A549 (cell line): ENCODE results near the gene CDADC1. TPM values are rescaled to one million over a fixed set of nuclear protein-coding genes. Genes with fewer than 3 reads are reported as not detected.
"Not testable (repeated sequence)": the region's sequence is repeated elsewhere in the genome, so short reads cannot be mapped to it uniquely, and the experiment has no call there.

Experiments
- ATAC-seq, 2 experiments: fragments of 200-7000 bp in 1 of 2; fragments of >200 bp in 1 of 2; cut with Nextera tagmentation in 1 of 2; cut with Tn5 transposase in 1 of 2; 3 replicates each; pipeline versions ENCODE4 v1.8.0 to v1.9.1; 2018 to 2020; ENCODE audit warnings: mild to moderate bottlenecking in 1 of 2, moderate library complexity in 1 of 2
- CTCF ChIA-PET: fragments of 300-600 bp; sonication (Branson Sonifier 250); formaldehyde crosslinking; extraction: SDS; loops from one replicate; lab custom pipeline; 2021; ENCODE audit warnings: antibody characterized with exemption, inconsistent platforms; lab: Yijun Ruan, JAX
- POLR2A ChIA-PET: fragments of 350-600 bp; formaldehyde crosslinking; extraction: SDS; loops from one replicate; lab custom pipeline; 2021; ENCODE audit warnings: antibody characterized with exemption, inconsistent platforms; lab: Yijun Ruan, JAX
- DNase-seq, 2 experiments: peaks; one replicate each; pipeline versions ENCODE4 v3.0.0 to v3.0.0-alpha.2; 2011 to 2016; ENCODE audit warnings: low read depth in 1 of 2, low spot score in 1 of 2
- FAIRE-seq: peaks from 2 replicates; lab custom pipeline; 2011; peaks lifted over from hg19 to GRCh38; lab: Jason Lieb, UNC
- H3K27ac ChIP-seq, 2 experiments: fragments of >200 bp; sonication (Bioruptor Twin); formaldehyde crosslinking; 3 replicates each; pipeline ENCODE4 v1.5.1; 2016 to 2017
- H3K4me1 ChIP-seq: fragments of >200 bp; sonication (Bioruptor Twin); formaldehyde crosslinking; 3 replicates; pipeline ENCODE4 v1.6.1; 2016
- H3K4me2 ChIP-seq: fragments of >200 bp; sonication (Bioruptor Twin); formaldehyde crosslinking; 3 replicates; pipeline ENCODE4 v1.6.1; 2016
- H3K4me3 ChIP-seq: fragments of >200 bp; sonication (Bioruptor Twin); formaldehyde crosslinking; 3 replicates; pipeline ENCODE4 v1.5.1; 2016
- H3K9me3 ChIP-seq: fragments of >200 bp; sonication (Bioruptor Twin); formaldehyde crosslinking; 3 replicates; pipeline ENCODE4 v1.6.1; 2016
- ATOH8 ChIP-seq: fragments of 250-450 bp; sonication (Bioruptor Pico); IDR thresholded peaks from 2 replicates; pipeline ENCODE4 v1.5.0; 2020; ENCODE audit warnings: low read depth, mild to moderate bottlenecking, moderate library complexity
- CHD4 ChIP-seq: fragments of 200-600 bp; sonication (generic); IDR thresholded peaks from 2 replicates; pipeline ENCODE4 v1.6.1; 2016; ENCODE audit warnings: antibody characterized with exemption, mild to moderate bottlenecking, borderline replicate concordance
- FOSL2 ChIP-seq, 2 experiments: fragments of 450-650 bp in 1 of 2; fragments of >200 bp in 1 of 2; sonication (Bioruptor Twin) in 1 of 2; formaldehyde crosslinking; IDR thresholded peaks; 2 replicates each; pipeline versions ENCODE4 v1.5.0 to v1.6.1; 2016 to 2020; ENCODE audit warnings: mild to moderate bottlenecking in 1 of 2, moderate library complexity in 1 of 2
- GATA3 ChIP-seq: IDR thresholded peaks from 2 replicates; pipeline ENCODE4 v1.6.1; 2012; ENCODE audit warnings: borderline replicate concordance
- HES2 ChIP-seq: fragments of >200 bp; sonication (Bioruptor Twin); formaldehyde crosslinking; IDR thresholded peaks from 2 replicates; pipeline ENCODE4 v1.6.1; 2016
- HEYL ChIP-seq: fragments of 250-450 bp; sonication (Bioruptor Pico); IDR thresholded peaks from 2 replicates; pipeline ENCODE4 v1.8.0; 2021; ENCODE audit warnings: mild to moderate bottlenecking, moderate library complexity
- JUNB ChIP-seq: fragments of >200 bp; sonication (Bioruptor Twin); formaldehyde crosslinking; IDR thresholded peaks from 2 replicates; pipeline ENCODE4 v1.6.1; 2016
- KDM1A ChIP-seq: fragments of 200-600 bp; sonication (generic); IDR thresholded peaks from 2 replicates; pipeline ENCODE4 v1.6.1; 2016; ENCODE audit warnings: low read depth, mild to moderate bottlenecking
- KDM5A ChIP-seq: fragments of 200-600 bp; sonication (generic); IDR thresholded peaks from 2 replicates; pipeline ENCODE4 v1.6.1; 2016; ENCODE audit warnings: antibody characterized with exemption, mild to moderate bottlenecking
- MYC ChIP-seq: IDR thresholded peaks from 2 replicates; pipeline ENCODE4 v1.6.1; 2012; ENCODE audit warnings: mild to moderate bottlenecking, inconsistent platforms, low read length, improper control_type of control experiment, borderline replicate concordance
- NR3C1 ChIP-seq: fragments of >200 bp; sonication (Bioruptor Twin); formaldehyde crosslinking; IDR thresholded peaks from 3 replicates; pipeline ENCODE4 v1.6.1; 2017
- POLR2A ChIP-seq: IDR thresholded peaks from 2 replicates; pipeline ENCODE4 v1.6.1; 2012; ENCODE audit warnings: mild to moderate bottlenecking, low read length
- RCOR1 ChIP-seq: fragments of 150-350 bp; IDR thresholded peaks from 2 replicates; pipeline ENCODE4 v1.6.1; 2014; ENCODE audit warnings: antibody characterized with exemption, low read length, low read depth
- SMC3 ChIP-seq: fragments of >200 bp; sonication (Bioruptor Twin); formaldehyde crosslinking; IDR thresholded peaks from 3 replicates; pipeline ENCODE4 v1.6.1; 2018; ENCODE audit warnings: inconsistent platforms
- TFCP2L1 ChIP-seq: fragments of 250-450 bp; sonication (Bioruptor Pico); IDR thresholded peaks from 2 replicates; pipeline ENCODE4 v1.5.0; 2021; ENCODE audit warnings: mild to moderate bottlenecking
- TP53 ChIP-seq: fragments of 250-450 bp; sonication (Bioruptor Pico); IDR thresholded peaks from 2 replicates; pipeline ENCODE4 v1.5.0; 2021; ENCODE audit warnings: mild to moderate bottlenecking, moderate library complexity
- WGBS: methylation state at CpG from one replicate; pipeline ENCODE4 v1.1.6; 2017; ENCODE audit errors: missing lambda C conversion rate; 5-methylcytosine and 5-hydroxymethylcytosine counted together
- polyA plus RNA-seq, 4 experiments: library from polyadenylated mRNA; depleted of rRNA in 3 of 4; stranded (reverse); fragments of >200 nt; fragmentation: RNase III in 1 of 4; extraction: RNeasy Plus Mini Kit Qiagen cat#74134 plus additional on column Dnase treatment in 1 of 4; gene quantifications; 2 replicates in 3 of 4; 3 replicates in 1 of 4; pipeline ENCODE4 v1.2.3, GENCODE V29; 2011 to 2017
- TF ChIP-seq, protein P1 (sequence below): fragments of >200 bp; sonication (Bioruptor Twin); formaldehyde crosslinking; IDR thresholded peaks from 3 replicates; pipeline ENCODE4 v1.6.1; 2016
- TF ChIP-seq, protein P2 (sequence below): fragments of 150-350 bp; IDR thresholded peaks from 2 replicates; pipeline ENCODE4 v1.6.1; 2014; ENCODE audit warnings: low read depth, mild to moderate bottlenecking, low read length

CDADC1 gene
- polyA plus RNA-seq, 2 of the 4 experiments (the other 2 are of a cell fraction), result 4.3 to 9.6 TPM

GRCh38 chr13:49288458-49288857 is 40.7 kb downstream of the CDADC1 start (continued):
- TF ChIP-seq ATOH8 (CRISPR knock-in tag), result no peak
- TF ChIP-seq, all 56 proteins: peak for 0

DNA sequence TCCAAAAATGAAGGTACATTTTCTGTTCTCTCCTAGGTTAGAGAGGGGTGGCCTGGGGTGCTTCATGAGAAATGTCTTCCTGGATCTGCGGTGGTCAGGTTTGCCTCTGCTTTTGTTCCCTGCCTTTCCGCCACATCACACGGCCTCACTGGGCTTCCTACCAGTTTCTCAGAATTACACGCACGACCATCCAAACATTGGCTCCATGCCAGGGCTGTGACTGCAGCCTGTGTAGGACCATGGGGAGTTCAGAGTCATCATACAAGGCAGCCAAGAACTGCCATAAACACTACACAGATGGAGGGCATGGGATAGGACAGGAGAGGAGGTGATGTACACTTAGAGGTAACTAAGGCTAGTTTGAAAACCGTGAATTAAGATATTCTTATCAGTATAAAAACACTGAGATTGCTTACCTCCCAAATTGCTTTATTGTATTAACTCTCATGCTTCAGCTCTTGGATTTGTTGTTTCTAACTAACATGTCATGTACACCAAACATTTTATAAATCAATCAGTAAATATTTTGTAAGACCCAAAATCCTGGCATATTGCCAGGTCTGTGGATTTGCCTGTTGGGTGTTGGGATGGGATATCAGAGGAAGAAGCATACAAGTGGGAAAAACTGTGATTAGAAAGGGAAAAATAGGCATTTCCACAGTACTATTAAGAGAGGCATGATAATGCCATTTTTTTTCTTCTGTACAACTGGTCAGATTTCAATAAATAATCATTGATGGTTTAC is 45.2 kb downstream of the CDADC1 start:
- no peak overlapping the region for H3K27ac ChIP-seq
- FAIRE-seq, result no peak
- ChIA-PET POLR2A (no interaction called here), CTCF (interaction anchor here (1.0 to 2.4 kb wide), 2 partner anchors 12 to 45 kb away, joined by 4 to 9 read pairs; partner anchors contain the start of gene CDADC1)
- 79% methylated on average over 4 of the region's 6 CpGs for WGBS
- no peak for ATAC-seq
- TF ChIP-seq JUNB (no peak), GATA3 (no peak), HEYL (no peak), HES2 (no peak), POLR2A (no peak), KDM1A (no peak), RCOR1 (no peak), SMC3 (no peak), CHD4 (no peak), MYC (no peak), TP53 (CRISPR knock-in tag) (no peak), FOSL2 (IDR thresholded peaks at IDR 0.05) (no peak), FOSL2 (CRISPR knock-in tag; IDR thresholded peaks at IDR 0.05) (no peak), TFCP2L1 (CRISPR knock-in tag) (no peak), NR3C1 (no peak), KDM5A (no peak)
- TF ChIP-seq, protein P1, sequence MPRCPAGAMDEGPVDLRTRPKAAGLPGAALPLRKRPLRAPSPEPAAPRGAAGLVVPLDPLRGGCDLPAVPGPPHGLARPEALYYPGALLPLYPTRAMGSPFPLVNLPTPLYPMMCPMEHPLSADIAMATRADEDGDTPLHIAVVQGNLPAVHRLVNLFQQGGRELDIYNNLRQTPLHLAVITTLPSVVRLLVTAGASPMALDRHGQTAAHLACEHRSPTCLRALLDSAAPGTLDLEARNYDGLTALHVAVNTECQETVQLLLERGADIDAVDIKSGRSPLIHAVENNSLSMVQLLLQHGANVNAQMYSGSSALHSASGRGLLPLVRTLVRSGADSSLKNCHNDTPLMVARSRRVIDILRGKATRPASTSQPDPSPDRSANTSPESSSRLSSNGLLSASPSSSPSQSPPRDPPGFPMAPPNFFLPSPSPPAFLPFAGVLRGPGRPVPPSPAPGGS, result no peak
- TF ChIP-seq, protein P2, sequence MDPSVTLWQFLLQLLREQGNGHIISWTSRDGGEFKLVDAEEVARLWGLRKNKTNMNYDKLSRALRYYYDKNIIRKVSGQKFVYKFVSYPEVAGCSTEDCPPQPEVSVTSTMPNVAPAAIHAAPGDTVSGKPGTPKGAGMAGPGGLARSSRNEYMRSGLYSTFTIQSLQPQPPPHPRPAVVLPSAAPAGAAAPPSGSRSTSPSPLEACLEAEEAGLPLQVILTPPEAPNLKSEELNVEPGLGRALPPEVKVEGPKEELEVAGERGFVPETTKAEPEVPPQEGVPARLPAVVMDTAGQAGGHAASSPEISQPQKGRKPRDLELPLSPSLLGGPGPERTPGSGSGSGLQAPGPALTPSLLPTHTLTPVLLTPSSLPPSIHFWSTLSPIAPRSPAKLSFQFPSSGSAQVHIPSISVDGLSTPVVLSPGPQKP, result no peak
- H3K9me3 ChIP-seq, result no peaks in the 10 kb centered on the region
- DNase-seq, result no peak
- no peaks in the 10 kb centered on the region for H3K4me1 ChIP-seq
- no peak overlapping the region for H3K4me2 ChIP-seq
- no peak overlapping the region for H3K4me3 ChIP-seq

DNA sequence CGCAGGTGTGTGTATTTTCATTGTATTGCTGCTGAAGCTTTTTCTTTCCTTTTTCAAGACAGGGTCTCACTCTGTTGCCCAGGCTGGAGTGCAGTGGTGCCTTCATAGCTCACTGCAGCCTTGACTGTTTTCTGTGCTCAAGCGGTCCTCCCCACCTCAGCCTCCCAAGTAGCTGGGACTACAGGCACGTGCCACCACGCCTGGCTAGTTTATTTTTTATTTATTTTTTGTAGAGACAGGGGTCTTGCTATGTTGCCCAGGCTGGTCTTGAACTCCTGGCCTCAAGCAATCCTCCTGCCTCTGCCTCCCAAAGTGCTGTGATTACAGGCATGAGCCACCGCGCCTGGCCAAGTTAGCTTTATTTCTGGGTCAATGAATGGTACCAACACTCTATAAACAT is 47.0 kb downstream of the CDADC1 start:
- WGBS, result 95% methylated on average over 6 of the region's 6 CpGs
- DNase-seq, H3K27ac ChIP-seq, H3K4me1 ChIP-seq, POLR2A ChIA-PET, FAIRE-seq, H3K4me3 ChIP-seq, ATAC-seq, H3K9me3 ChIP-seq, H3K4me2 ChIP-seq: not testable (repeated sequence)
- CTCF ChIA-PET, result interaction anchor here (0.6 to 2.2 kb wide), 6 partner anchors 14 to 314 kb away, joined by 3 to 14 read pairs (median 4); no protein-coding TSS in a partner anchor

GRCh38 chr13:49295244-49295643 is 47.5 kb downstream of the CDADC1 start:
- no peak for FAIRE-seq
- no peak for TF ChIP-seq JUNB
- H3K4me3 ChIP-seq, result no peak overlapping the region
- H3K9me3 ChIP-seq, result no peaks in the 10 kb centered on the region
- 63% methylated on average over 6 of the region's 6 CpGs for WGBS
- no peak for DNase-seq
- no peaks in the 10 kb centered on the region for H3K4me1 ChIP-seq
- H3K27ac ChIP-seq, result no peak overlapping the region
- ChIA-PET POLR2A (no interaction called here), CTCF (interaction anchor here (0.7 to 2.2 kb wide), 6 partner anchors 9 to 313 kb away, joined by 3 to 14 read pairs (median 4); no protein-coding TSS in a partner anchor)
- no peak overlapping the region for H3K4me2 ChIP-seq
- ATAC-seq, result no peak
